Epithelial cell of proximal tubule (primary cell): ENCODE measurements around the gene GAB1. TPM values are rescaled to one million over a fixed set of nuclear protein-coding genes. Genes with fewer than 3 reads are reported as not detected.
A peak's percentile ranks its signal among the peaks of the same experiment; 100 is the strongest.

Experiments used
- DNase-seq: peaks from one replicate; pipeline ENCODE4 v3.0.0-alpha.2; 2011; ENCODE audit warnings: low read depth
- H3K4me3 ChIP-seq: 2 replicates; pipeline ENCODE4 v1.5.1; 2011; ENCODE audit warnings: low read depth, mild to moderate bottlenecking, low read length
- CTCF ChIP-seq: conservative IDR thresholded peaks from 2 replicates; pipeline ENCODE4 v1.5.1; 2012; ENCODE audit warnings: low read depth, mild to moderate bottlenecking, low read length
- total RNA-seq: library from RNA; depleted of rRNA; stranded (reverse); fragments of >200 nt; gene quantifications from 2 replicates; pipeline ENCODE4 v1.2.3, GENCODE V29; 2015

GAB1 gene
- total RNA-seq, 1 donor from 2014 or later = 12.2 TPM

- DNase-seq = no peak
- no peak for TF ChIP-seq CTCF
- no peak overlapping the region for H3K4me3 ChIP-seq
These were observed 58.2 kb downstream of the GAB1 start for GRCh38 chr4:143394739-143395453.

GRCh38 chr4:143396695-143397094, 60.0 kb downstream of the GAB1 start:
- peak; percentile 40 for TF ChIP-seq CTCF
- no peak overlapping the region for H3K4me3 ChIP-seq
- no peak for DNase-seq

- H3K4me3 ChIP-seq = no peak overlapping the region
- no peak for DNase-seq
- TF ChIP-seq CTCF = no peak
These were observed 60.7 kb downstream of the GAB1 start for GRCh38 chr4:143397335-143397734.

- no peak for DNase-seq
- no peak for TF ChIP-seq CTCF
- H3K4me3 ChIP-seq = no peak overlapping the region
These were observed 61.2 kb downstream of the GAB1 start for GRCh38 chr4:143397887-143398286.

- TF ChIP-seq CTCF = peak; percentile 84
- DNase-seq = no peak
- no peak overlapping the region for H3K4me3 ChIP-seq
These were observed 62.7 kb downstream of the GAB1 start for GRCh38 chr4:143399113-143399949.

GRCh38 chr4:143400082-143400481, 63.4 kb downstream of the GAB1 start:
- no peak for TF ChIP-seq CTCF
- DNase-seq = no peak
- H3K4me3 ChIP-seq = no peak overlapping the region
